GM18505 (cell line): ENCODE measurements around the gene STXBP6.

Source experiments
- ATAC-seq: cut with Tn5 transposase; IDR thresholded peaks from one replicate; pipeline ENCODE4 v1.9.1; 2021; ENCODE audit not compliant: unreplicated experiment
- POLR2A ChIP-seq: IDR thresholded peaks from 4 replicates; pipeline ENCODE4 v1.6.1; 2011; ENCODE audit warnings: borderline replicate concordance; ENCODE audit not compliant: insufficient read depth, insufficient read length; ENCODE audit errors: extremely low read depth

STXBP6 gene

DNA sequence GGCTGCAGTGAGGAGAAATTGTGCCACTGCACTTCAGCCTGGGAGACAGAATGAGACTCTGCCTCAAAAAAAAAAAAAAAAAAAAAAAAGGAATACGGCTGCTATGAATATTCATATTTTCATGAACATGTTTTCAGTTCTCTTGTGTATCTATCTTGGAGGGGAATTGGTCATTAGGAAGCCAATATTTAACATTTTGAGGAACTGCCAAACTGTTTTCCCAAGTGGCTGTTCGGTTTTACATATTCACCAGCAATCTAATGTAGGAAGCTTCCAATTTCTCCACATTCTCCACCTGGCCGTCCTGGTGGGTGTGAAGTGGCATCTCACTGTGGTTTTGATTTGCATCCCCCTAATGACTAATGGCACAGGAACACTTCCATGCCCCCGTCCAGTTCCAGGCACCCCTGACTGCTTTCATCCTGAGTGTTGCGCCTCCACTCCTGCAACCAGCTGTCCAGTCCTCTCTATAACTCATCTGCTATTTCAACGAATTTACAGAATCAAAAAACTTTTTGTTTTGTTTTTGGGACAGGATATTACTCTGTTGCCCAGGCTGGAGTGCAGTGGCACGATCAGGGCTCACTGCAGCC is 5.7 kb downstream of the STXBP6 start:
- ATAC-seq: no peak
- TF ChIP-seq POLR2A: no peak

DNA sequence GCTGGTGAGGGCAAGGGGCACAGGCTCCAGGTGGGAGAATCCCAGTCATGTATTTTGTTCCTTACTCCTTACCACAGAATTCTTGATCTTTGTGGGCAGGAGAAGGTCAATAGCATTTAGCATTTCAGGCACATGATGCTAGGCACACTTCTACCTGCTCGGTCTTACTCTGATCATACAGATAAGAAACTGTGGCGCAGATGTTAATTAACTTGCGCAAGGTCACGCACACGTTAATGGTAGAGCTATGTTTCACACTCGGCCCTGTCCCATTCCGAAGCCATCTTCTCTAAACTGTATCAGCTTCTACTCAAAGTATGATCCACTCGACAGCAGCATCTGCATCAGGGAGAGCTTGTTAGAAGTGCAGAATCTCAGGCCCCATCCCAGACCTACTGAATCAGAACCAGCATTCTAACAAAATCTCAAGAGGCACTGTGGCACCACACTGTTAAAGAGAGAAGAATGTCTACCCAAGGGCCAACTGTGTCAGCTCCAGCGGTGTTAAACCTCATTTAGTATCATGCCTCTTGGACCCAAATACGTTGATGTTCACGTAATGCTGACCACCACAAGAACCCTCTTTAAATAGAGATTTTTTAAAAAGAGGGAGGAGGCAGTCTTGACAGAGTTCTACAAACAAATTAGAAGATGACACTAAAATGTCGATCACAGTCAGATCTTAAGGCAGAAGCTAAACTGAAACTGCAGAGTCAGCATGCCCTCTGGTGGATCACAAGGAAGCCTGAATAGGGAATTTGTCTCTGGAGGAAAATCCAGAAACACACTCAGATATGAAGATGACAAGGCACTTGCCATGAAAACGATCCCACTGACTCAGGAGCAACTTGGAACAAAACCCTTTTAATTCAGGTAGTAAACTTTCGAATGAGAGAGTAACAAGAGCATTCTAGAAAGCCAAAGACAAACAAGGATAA is 7.3 kb downstream of the STXBP6 start:
- ATAC-seq: no peak
- no peak for TF ChIP-seq POLR2A

DNA sequence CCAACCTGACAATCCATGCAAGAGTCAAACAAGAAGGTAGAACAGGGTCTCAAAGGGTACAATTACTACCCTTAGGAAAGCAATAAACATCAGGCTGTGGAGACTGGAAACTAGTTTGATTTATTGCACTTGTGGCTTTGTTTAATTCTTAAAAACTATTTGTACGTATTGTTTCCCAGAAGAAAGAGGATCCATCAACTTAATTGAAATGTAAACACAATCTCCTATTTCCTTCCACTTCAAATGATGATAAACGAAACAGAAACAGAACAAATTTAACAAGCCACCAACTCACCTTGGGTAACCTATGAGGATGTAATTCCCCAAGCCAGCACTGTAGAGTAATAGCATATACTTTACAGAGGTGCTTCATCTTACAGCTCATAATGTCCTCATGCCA is 8.0 kb downstream of the STXBP6 start:
- no peak for ATAC-seq
- no peak for TF ChIP-seq POLR2A

DNA sequence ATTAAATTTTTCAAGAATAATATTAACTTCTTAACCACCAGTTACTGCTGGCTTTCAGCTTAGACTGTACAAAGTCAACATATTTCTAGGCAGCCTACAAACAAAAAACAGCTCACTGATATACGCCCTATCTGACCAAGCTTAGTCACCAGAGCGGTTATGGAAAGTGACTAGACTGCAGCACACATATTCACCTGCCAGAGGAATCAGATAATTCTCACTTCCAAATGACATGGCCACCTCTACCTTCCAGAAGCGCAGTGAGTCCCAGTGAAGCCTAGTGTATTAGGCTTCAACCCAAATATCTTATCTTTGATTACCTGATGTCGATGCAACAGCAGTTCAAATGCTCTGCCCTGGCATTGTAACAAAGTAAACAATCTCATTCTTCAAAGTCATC is 8.5 kb downstream of the STXBP6 start:
- TF ChIP-seq POLR2A: no peak
- ATAC-seq: no peak

DNA sequence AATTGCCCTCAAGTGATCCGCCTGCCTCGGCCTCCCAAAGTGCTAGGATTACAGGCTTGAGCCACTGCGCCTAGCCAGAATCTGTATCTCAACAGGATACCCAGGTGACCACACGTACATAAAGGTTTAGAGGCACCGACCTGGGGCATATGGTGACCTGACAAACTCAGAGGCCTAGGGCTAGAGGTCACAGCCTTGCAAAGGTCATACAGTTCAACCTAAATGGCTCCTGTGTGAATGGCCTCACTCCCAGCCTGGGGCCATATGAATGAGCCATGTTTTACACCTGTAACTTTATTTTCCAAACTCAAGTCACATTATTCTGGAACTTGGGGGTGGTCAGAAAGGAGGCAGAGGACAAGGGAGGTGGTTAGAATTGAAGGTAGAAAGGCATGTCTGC is 10.0 kb downstream of the STXBP6 start:
- TF ChIP-seq POLR2A: no peak
- ATAC-seq: no peak

DNA sequence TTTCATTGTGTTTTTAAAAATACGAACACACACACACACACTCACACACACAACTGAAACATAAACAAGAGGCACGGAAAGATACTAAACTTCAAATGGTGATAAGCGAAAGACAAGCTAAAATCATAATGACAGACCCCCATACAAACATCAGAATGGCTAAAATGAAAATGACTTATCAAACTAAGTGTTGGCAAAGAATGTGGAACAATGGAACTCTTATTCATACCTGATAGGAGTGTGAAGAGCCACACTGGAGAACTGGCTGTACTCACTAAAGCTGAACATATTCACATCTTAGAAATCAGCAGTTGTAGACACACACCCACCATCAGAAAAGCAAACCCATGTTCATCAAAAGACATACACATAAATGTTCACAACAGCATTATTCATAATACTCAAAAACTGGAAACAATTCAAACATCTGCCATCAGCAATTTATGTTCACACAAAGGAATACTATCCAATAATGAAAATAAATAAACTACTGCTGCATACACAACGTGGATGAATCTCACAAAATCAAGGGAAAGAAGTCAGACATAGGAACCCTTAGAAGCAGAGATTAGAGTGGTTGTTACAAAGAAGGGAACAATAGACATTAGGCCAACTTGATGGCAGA is 11.8 kb downstream of the STXBP6 start:
- TF ChIP-seq POLR2A: no peak
- ATAC-seq: no peak

DNA sequence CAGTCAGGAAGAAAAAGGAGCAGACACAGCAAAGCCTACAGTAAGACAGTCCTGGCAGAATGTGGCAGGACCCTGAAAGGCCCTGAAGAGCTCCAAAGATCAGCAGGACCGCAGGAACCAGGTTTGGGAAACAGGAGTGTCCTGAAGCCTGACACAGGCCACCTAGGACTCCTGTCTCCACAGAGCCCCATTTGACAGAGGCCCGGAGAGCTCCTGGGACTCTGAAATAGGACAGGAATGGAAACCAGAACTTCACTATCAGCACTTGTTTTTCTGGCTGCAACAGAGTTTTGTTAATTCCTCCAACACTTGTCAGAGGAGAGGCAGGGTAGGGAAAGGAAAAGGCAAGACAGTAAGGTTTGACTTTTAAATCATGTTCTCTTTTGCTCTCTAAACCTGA is 12.9 kb downstream of the STXBP6 start:
- ATAC-seq: no peak
- TF ChIP-seq POLR2A: no peak

DNA sequence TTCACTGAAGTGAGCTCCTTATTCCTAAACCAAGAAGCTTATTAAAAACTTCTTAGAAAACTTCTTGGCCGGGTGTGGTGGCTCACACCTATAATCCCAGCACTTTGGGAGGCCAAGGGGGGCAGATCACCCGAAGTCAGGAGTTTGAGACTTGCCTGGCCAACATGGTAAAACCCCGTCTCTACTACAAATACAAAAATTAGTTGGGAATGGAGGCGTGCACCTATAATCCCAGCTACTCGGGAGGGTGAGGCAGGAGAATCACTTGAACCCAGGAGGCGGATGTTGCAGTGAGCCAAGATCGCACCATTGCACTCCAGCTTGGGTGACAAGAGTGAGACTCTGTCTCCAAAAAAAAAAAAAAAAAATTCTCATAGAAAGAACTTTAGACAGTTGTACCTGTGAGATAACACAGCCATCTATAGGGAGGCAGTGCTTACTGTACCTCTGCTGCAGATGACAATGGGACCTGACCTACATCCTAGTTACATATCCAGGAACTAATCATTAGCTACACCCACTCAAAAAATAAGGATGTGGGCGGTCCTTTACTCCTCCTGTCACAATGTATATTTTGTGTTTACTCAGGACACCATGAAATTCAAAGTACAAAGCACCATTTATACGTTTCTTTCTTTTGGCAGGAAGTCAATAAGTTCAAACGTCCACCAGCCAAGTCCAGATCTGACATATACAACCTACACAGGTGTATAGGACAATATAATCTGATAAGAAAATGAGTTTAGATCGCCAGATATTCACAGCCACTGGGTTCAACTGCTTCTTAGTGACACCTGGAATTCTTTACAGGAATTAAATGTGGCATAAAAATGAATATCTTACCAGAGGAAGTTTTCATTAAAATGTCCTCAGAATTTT is 14.9 kb downstream of the STXBP6 start:
- ATAC-seq: no peak
- TF ChIP-seq POLR2A: no peak

DNA sequence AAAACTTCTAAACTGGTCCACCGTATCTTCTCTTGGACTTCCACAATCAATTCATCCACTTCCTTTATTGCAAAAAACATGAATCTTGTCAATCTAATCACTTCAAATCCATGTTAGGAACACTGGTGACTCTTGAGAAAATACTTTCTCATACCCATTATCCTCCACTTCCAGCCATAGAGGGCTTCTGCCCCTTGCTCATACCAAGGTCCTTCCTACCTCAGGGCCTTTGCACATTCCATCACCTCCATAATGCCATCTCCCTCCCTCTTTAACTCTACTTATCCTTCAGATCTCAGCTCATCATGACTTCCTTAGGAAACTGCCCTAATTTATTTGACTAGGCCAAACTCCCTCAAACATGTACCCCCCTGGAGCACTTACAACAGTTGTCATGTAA is 16.6 kb downstream of the STXBP6 start:
- no peak for ATAC-seq
- no peak for TF ChIP-seq POLR2A

DNA sequence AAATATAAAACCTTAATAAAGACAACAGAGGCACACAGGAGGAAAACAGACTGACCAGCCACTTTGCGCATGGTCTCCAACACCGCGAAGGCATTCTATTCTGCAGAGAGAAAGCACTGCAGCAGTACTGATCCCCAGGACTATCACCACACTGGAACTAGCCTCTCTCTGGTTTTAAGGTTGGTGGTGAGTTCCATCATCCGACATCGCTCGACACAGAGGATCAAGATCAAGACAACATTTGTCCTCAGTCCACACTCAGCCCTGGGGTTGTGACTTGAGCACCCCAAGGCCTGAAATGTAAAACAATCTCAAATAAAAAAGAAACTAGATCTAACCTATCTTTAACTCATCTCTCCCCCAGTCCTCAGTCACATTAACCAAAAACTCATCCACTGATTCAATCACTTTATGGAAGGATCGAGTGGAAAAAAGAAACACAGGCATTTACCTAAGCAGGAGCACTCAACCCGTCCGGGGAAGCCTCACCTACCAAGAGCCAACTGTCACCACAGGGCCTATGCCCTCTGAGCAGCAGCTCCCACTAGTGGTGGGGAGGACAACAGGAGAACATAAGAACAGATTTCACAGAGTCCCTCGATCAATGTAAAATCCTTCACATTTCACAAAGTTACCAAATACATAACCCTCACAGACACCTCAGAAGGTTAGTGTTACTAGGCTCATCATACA is 17.7 kb downstream of the STXBP6 start:
- no peak for ATAC-seq
- TF ChIP-seq POLR2A: no peak

DNA sequence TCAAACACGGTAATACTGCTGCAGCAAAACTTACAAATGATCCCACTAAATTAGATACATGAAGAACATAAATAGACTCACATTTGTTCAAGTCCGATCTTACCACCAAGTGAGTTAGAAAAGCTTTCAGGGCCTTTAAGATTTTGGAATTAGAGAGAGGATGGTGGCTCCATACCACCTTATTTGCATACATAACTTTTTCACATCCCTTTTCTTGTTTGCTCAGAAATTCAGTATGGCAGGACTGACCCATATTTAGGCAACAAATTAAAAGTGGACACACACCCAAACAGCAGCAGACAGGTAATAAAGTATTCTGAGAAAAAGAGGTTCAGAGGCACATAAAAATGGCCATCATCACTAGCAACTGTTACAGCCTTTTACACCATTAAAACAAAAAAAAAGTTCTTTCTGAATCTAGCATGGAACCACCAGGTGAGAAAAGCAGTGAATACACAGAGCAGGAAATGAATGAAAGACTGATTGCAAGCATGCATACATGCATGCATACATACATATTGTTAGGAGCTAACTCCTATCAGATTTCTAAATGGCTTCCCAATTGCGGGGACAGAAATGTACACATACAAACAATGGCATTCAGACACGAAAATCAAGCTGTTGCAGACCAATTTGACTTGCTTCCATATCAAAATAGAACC is 23.3 kb downstream of the STXBP6 start:
- TF ChIP-seq POLR2A: no peak
- ATAC-seq: peak; percentile 74

DNA sequence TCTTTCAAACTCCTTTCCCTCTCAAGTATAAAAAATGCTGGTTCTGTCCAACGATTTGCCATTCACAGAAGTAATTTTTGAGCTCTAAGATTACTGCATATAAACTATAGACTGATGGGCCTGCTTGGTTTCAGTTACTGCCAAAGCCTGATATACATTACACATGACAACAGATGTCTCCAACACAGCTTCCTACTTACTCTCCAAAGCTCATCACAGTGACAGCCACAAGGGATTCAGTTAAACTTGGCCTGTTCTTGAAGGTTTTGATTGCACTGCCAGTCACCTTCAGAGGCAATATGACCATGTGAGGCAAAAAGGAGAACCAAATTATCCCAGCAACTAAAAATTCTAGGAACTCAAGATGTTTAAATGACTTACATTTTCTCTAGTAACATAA is 30.1 kb downstream of the STXBP6 start:
- TF ChIP-seq POLR2A: no peak
- ATAC-seq: no peak
